Measurements from ENCODE around the gene MSH3.
"Not testable (repeated sequence)": the region's sequence is repeated elsewhere in the genome, so short reads cannot be mapped to it uniquely, and the experiment has no call there.

Gene MSH3

GRCh38 chr5:80711216-80711615 is 56.8 kb downstream of the MSH3 start:
- no peak for DNase-seq

- no peak for DNase-seq
These were observed 57.5 kb downstream of the MSH3 start for GRCh38 chr5:80711938-80712337.

DNA sequence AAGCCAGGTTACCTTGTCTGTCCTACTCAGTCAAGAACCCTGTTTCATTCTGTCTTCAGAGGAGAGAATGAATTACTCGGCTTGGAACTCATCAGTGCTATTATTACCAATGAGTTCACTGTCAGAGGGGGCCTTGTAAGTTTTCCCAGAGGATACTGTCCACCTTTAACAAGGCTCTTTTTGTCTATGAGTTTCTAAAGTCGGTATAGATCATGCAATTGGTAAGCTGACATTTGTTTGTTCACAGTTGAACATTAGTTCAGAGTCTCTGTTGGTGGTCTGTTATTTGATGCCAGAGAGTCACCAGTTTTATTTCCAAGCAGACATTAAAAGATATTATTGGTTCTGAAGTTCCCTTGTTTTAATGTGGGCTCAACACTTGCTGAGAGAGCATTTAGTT is 58.5 kb downstream of the MSH3 start:
- no peak for DNase-seq

DNA sequence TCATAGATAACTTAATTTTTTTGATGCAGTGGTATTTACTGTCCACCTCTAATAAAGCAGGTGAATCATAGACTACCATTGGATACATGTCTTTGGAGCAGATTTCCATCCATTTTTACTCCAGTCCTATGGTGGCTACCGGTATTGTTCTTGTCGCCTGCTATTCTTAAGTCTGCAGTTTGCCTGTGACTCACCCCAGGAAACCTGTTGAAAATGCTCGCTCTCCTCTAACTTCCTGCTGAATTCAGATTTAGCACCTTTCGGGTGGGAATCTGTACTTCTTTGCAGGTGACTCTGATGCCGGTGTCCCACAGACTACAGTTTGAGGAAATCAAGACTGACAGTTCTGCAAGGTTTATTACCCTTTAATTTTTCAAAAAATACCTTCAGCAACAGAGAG is 59.2 kb downstream of the MSH3 start:
- DNase-seq: no peak

- DNase-seq: no peak
These were observed 60.3 kb downstream of the MSH3 start for GRCh38 chr5:80714570-80715298.

GRCh38 chr5:80715887-80716286 is 61.4 kb downstream of the MSH3 start:
- no peak for DNase-seq

DNA sequence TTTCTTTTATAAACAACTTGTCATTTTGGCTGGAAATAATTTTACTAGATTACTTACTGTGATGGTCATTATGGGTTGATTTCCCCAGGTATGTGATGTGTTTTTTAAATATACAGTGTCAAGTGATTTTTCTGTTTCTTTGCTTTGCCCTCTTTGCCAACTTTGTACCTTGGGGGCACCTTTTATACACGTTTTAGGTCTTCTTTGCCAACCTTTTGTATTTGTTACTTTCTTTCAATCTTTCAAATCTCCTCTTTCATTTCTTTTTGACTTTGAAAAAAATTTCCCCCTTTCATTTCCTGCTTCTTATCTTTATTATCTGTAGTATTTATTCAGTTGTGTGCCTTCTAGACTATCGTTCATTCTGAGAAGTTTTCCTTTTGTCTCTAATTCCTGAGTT is 65.7 kb downstream of the MSH3 start:
- DNase-seq: no peak

- no peak for DNase-seq
These were observed 68.5 kb downstream of the MSH3 start for GRCh38 chr5:80722916-80723315.

DNA sequence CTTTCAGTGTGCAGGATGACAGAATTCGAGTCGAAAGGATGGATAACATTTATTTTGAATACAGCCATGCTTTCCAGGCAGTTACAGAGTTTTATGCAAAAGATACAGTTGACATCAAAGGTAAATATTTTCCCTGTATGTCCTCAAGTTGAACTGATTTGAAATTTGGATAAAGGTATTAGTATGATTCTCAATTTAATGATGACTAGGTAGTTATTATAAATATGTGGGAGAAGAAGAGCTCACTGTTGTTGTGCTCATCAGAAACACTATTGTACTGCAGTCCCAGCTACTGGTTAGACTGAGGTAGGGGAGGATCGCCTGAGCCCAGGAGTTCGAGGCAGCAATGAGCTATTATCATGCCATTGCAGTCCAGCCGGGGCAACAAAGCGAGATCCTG is 71.0 kb downstream of the MSH3 start:
- no peak for DNase-seq

- DNase-seq: no peak
These were observed 82.3 kb downstream of the MSH3 start for GRCh38 chr5:80736730-80737129.

GRCh38 chr5:80738466-80738865 is 84.0 kb downstream of the MSH3 start:
- DNase-seq: no peak

GRCh38 chr5:80739057-80739456 is 84.6 kb downstream of the MSH3 start:
- DNase-seq: no peak

DNA sequence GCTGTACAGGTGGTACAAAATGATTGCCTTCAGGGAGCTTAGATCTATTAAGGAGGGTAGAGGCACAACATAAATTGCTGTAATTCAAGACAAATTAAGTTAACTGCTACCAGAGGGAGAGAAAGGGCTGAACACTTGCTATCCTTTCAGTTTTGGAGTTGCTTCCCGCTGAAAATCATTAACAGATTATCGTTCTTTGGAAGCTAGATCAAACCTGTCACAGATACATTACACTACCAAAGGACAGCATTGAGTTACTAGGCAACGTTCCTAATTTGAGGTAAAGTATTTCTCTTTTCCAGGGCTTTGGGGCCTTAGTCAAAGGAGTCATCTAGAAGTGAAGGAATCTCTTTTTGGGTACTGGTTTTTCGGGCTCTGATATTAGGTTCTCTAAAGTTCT is 85.0 kb downstream of the MSH3 start:
- no peak for DNase-seq

- DNase-seq: no peak
These were observed 85.4 kb downstream of the MSH3 start for GRCh38 chr5:80739898-80740297.

- not testable (repeated sequence) for DNase-seq
These were observed 86.0 kb downstream of the MSH3 start for GRCh38 chr5:80740488-80740887.

GRCh38 chr5:80740999-80741398 is 86.5 kb downstream of the MSH3 start:
- DNase-seq: no peak

- no peak for DNase-seq
These were observed 89.7 kb downstream of the MSH3 start for GRCh38 chr5:80744149-80744548.

GRCh38 chr5:80745490-80745889 is 91.0 kb downstream of the MSH3 start:
- no peak for DNase-seq

- DNase-seq: no peak
These were observed 93.5 kb downstream of the MSH3 start for GRCh38 chr5:80747922-80748321.

DNA sequence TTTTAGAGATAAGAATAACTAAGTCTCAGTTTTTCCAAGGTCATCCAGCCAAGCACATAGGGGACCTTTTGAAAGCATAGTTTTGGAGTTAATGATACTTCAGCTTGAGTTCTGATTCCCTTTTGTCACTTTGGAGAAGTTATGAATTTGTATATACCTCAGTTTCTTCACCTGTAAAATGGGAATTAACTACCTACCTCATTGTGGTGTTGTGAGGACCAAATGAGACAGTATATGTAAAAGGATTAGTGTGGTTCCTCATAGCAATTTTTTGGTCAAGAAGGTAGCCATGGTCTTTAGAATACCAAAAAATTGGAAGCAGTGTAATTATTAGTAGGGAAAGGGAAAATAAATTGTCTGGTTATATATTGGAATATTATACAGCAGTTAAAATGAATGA is 98.0 kb downstream of the MSH3 start:
- DNase-seq: no peak

GRCh38 chr5:80753712-80754111 is 99.3 kb downstream of the MSH3 start:
- DNase-seq: no peak

- DNase-seq: no peak
These were observed 100.4 kb downstream of the MSH3 start for GRCh38 chr5:80754900-80755299.

GRCh38 chr5:80755626-80756025 is 101.2 kb downstream of the MSH3 start:
- DNase-seq: no peak

DNA sequence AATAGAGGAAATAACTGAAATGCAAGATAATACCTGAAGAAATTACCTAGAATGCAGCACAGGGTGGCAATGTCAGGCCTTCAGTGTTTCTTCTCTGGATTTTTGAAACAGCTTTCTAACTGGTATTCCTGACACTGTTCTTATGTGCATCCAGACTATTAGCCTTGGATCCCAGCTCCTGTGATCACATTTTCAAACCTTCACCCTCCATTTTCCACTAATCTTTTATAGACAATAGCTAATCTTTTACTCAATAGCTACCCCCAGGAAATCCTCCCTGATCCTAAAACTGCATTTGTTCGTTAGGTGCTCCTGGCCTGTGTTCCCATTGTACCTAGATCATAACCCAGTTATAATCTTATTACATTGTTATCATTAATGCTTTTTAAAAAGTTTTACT is 101.8 kb downstream of the MSH3 start:
- DNase-seq: no peak

GRCh38 chr5:80757290-80757689 is 102.8 kb downstream of the MSH3 start:
- no peak for DNase-seq
